Liver (tissue), 3 donors: ENCODE data around the gene UBA6.

Source experiments
- FOXA1 ChIP-seq: IDR thresholded peaks from 2 replicates; pipeline ENCODE4 v1.6.1; 2016; ENCODE audit warnings: antibody characterized with exemption
- GABPA ChIP-seq, 2 donors: IDR thresholded peaks in 1 of 2; conservative IDR thresholded peaks in 1 of 2; 2 replicates each; pipeline ENCODE4 v1.6.1; 2016; ENCODE audit warnings: antibody characterized with exemption in 2 of 2, mild to moderate bottlenecking in 1 of 2, moderate library complexity in 1 of 2
- RAD21 ChIP-seq, 2 donors: IDR thresholded peaks; 2 replicates each; pipeline ENCODE4 v1.6.1; 2016; ENCODE audit warnings: antibody characterized with exemption in 2 of 2, mild to moderate bottlenecking in 2 of 2
- RXRA ChIP-seq, 2 donors: IDR thresholded peaks; 2 replicates each; pipeline ENCODE4 v1.6.1; 2017 to 2018; ENCODE audit warnings: antibody characterized with exemption in 2 of 2, mild to moderate bottlenecking in 1 of 2
- SP1 ChIP-seq: IDR thresholded peaks from 2 replicates; pipeline ENCODE4 v1.6.1; 2018; ENCODE audit warnings: antibody characterized with exemption, mild to moderate bottlenecking
- TAF1 ChIP-seq: conservative IDR thresholded peaks from 2 replicates; pipeline ENCODE4 v1.6.1; 2016; ENCODE audit warnings: antibody characterized with exemption, mild to moderate bottlenecking
- YY1 ChIP-seq: IDR thresholded peaks from 2 replicates; pipeline ENCODE4 v1.6.1; 2016; ENCODE audit warnings: antibody characterized with exemption, mild to moderate bottlenecking
- TF ChIP-seq, protein P1 (sequence below): fragments of 150-350 bp; IDR thresholded peaks from 2 replicates; pipeline ENCODE4 v1.5.1; 2017; ENCODE audit warnings: improper control_type of control experiment, low read depth, low read length; ENCODE audit not compliant: missing input control
- TF ChIP-seq, protein P2 (sequence below): IDR thresholded peaks from 2 replicates; pipeline ENCODE4 v1.6.1; 2016; ENCODE audit warnings: antibody characterized with exemption, mild to moderate bottlenecking
- TF ChIP-seq, protein P3 (sequence below): IDR thresholded peaks from 2 replicates; pipeline ENCODE4 v1.6.1; 2016; ENCODE audit warnings: antibody characterized with exemption
- TF ChIP-seq, protein P4 (sequence below): IDR thresholded peaks from 2 replicates; pipeline ENCODE4 v1.6.1; 2016; ENCODE audit warnings: antibody characterized with exemption
- TF ChIP-seq, protein P5 (sequence below): IDR thresholded peaks from 2 replicates; pipeline ENCODE4 v1.6.1; 2016; ENCODE audit warnings: antibody characterized with exemption
- donor health status: healthy.
- donor health status: healthy.

DNA sequence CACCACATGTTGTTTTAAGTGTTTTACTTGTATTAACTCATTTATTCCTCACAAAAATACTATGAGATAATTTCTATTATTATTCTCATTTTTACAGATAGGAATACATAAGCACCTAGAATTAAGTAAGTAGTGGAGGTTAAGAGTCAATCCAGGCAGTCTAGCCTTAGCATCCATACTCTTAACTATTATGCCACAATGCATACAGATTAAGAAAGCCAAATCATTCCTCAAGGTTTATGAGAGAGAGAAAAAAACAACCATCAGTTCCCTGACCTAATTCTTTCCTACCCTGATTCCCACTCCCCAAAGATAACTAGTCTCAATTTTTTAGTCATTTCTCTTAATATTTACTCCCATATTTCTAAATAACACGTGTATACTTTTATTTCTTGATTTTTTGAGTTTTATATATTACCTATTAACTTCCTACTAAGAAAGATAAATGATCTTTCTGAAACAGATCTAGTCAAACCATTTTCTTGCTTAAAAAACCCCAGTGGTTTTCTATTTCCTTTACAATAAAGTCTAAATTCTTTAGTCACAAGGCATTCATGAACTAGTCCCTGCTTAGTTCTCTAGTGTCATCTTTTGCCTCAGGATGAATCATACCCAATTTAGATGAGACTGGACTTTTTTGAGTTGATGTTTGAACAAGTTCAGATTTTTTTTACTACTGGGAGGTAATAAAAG, 16.0 kb downstream of the UBA6 start:
- TF ChIP-seq, protein P1, sequence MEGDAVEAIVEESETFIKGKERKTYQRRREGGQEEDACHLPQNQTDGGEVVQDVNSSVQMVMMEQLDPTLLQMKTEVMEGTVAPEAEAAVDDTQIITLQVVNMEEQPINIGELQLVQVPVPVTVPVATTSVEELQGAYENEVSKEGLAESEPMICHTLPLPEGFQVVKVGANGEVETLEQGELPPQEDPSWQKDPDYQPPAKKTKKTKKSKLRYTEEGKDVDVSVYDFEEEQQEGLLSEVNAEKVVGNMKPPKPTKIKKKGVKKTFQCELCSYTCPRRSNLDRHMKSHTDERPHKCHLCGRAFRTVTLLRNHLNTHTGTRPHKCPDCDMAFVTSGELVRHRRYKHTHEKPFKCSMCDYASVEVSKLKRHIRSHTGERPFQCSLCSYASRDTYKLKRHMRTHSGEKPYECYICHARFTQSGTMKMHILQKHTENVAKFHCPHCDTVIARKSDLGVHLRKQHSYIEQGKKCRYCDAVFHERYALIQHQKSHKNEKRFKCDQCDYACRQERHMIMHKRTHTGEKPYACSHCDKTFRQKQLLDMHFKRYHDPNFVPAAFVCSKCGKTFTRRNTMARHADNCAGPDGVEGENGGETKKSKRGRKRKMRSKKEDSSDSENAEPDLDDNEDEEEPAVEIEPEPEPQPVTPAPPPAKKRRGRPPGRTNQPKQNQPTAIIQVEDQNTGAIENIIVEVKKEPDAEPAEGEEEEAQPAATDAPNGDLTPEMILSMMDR: no peak
- TF ChIP-seq, protein P2, sequence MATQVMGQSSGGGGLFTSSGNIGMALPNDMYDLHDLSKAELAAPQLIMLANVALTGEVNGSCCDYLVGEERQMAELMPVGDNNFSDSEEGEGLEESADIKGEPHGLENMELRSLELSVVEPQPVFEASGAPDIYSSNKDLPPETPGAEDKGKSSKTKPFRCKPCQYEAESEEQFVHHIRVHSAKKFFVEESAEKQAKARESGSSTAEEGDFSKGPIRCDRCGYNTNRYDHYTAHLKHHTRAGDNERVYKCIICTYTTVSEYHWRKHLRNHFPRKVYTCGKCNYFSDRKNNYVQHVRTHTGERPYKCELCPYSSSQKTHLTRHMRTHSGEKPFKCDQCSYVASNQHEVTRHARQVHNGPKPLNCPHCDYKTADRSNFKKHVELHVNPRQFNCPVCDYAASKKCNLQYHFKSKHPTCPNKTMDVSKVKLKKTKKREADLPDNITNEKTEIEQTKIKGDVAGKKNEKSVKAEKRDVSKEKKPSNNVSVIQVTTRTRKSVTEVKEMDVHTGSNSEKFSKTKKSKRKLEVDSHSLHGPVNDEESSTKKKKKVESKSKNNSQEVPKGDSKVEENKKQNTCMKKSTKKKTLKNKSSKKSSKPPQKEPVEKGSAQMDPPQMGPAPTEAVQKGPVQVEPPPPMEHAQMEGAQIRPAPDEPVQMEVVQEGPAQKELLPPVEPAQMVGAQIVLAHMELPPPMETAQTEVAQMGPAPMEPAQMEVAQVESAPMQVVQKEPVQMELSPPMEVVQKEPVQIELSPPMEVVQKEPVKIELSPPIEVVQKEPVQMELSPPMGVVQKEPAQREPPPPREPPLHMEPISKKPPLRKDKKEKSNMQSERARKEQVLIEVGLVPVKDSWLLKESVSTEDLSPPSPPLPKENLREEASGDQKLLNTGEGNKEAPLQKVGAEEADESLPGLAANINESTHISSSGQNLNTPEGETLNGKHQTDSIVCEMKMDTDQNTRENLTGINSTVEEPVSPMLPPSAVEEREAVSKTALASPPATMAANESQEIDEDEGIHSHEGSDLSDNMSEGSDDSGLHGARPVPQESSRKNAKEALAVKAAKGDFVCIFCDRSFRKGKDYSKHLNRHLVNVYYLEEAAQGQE: no peak
- TF ChIP-seq, protein P3, sequence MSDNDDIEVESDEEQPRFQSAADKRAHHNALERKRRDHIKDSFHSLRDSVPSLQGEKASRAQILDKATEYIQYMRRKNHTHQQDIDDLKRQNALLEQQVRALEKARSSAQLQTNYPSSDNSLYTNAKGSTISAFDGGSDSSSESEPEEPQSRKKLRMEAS: no peak
- no peak for TF ChIP-seq TAF1
- TF ChIP-seq SP1: no peak
- no peak for TF ChIP-seq FOXA1
- no peak for TF ChIP-seq YY1
- no peak for TF ChIP-seq RAD21 (IDR thresholded peaks at IDR 0.05)
- TF ChIP-seq RXRA (IDR thresholded peaks at IDR 0.05): no peak
- TF ChIP-seq, protein P4, sequence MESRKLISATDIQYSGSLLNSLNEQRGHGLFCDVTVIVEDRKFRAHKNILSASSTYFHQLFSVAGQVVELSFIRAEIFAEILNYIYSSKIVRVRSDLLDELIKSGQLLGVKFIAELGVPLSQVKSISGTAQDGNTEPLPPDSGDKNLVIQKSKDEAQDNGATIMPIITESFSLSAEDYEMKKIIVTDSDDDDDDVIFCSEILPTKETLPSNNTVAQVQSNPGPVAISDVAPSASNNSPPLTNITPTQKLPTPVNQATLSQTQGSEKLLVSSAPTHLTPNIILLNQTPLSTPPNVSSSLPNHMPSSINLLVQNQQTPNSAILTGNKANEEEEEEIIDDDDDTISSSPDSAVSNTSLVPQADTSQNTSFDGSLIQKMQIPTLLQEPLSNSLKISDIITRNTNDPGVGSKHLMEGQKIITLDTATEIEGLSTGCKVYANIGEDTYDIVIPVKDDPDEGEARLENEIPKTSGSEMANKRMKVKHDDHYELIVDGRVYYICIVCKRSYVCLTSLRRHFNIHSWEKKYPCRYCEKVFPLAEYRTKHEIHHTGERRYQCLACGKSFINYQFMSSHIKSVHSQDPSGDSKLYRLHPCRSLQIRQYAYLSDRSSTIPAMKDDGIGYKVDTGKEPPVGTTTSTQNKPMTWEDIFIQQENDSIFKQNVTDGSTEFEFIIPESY: no peak
- no peak for TF ChIP-seq GABPA (IDR thresholded peaks at IDR 0.05 in 1 of 2, conservative IDR thresholded peaks at IDR 0.05 in 1 of 2)
- TF ChIP-seq, protein P5, sequence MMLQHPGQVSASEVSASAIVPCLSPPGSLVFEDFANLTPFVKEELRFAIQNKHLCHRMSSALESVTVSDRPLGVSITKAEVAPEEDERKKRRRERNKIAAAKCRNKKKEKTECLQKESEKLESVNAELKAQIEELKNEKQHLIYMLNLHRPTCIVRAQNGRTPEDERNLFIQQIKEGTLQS: no peak
